Measurements from ENCODE around the gene EDNRA.

EDNRA gene

DNA sequence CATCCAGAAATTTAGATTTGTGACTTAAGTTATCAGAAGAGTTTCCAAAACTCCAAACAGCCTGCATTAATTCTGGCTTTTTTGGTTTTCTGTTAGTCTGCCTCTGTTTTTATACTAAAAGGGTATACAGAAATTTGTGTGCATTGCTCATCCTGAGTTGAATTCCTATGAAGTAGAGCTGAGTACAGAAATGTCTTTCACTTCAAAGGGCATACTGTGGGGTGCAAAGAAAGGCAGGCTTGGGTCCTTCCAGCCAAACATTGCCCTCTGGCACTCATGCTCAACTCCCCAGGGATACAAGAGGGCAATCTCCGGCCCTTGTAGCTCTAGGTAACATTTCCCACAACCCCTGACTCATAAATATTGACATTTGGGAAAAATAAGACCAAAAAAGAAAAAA, 108.7 kb downstream of the EDNRA start:
- DNase-seq (ENCODE audit: low spot score) = no peak

GRCh38 chr4:147590249-147590920, 109.5 kb downstream of the EDNRA start:
- DNase-seq (ENCODE audit: low spot score) = peak; percentile 30

DNA sequence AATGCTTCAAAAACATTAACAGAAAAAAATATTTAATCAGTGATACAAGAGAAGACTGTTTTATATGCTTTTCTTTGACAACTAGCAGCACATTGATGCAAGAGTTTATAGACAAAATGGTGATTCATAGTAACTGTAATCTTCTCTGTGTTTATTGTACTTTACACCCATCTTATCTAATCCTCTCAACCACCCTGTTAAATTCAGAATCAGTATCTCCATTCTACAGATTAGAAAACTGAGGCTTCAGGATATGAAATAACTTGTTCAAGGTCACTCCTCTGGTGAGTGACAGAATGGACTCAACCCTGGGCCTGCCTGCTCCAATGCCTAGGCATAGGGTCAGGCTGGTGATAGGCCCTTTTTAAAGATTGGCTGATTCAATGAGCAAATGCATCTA, 110.2 kb downstream of the EDNRA start:
- DNase-seq (ENCODE audit: low spot score) = no peak

DNA sequence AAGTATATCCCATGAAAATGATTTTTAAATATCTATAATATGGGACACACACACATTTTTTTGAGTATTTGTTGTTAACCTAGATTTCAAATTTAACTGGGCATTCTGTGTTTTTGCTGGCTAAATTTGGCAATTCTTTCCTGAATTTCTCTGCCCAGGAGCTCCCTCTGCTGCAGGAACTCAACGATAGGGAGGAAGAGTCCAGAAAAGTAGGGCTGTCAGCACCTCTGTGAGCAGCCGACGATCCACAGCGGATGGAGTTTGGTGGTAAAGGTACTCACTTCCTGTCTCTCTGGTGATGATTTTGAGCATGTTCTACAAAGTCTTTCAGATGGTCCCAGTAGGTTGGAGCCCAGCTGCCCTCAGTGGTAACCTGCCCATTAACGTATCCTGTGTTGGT, 113.2 kb downstream of the EDNRA start:
- no peak for DNase-seq (ENCODE audit: low spot score)
